AG09319 (cell line): ENCODE results near the gene ITPK1.

Source experiments
- DNase-seq: peaks from one replicate; pipeline ENCODE4 v3.0.0-alpha.2; 2010; ENCODE audit warnings: low read depth; ENCODE audit errors: extremely low read depth
- TF ChIP-seq, protein P1 (sequence below): IDR thresholded peaks from 2 replicates; pipeline ENCODE4 v1.5.1; 2011; ENCODE audit warnings: low read depth, mild to moderate bottlenecking, inconsistent platforms, low read length, moderate library complexity

The ITPK1 gene

DNA sequence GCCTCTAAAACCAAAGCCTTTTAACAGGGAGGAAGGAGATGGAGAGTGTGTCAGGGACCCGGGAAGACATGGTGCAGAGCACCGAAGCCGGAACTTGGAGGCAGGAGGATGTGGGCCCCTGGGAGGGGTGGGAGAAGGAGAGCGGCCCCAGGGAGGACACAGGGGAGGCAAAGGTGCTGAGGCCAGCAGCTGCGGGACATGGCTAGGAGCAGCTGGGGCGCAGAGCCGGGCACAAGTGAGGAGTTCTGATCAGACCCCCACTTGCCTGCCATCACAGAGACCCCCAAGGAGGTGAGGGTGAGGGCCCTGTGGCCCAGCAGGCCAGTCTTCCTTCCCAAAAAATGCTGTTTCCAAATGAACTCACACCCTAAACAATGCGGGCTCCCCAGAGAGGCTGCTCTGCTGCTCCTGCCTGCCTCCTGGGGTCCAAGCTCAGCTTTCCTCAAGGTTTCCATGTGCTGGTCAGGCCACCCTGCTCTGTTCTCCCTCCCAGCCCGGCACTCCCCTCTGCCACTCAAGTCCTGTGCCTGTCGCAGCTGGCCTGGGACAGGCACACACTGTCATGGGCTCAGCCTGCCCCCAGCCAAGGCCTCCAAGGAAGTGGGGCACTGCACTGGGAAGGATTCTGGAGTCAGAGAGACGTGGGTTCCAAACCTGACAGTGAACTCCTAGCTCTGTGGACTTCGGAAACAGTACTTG lies 168.7 kb downstream of the ITPK1 start:
- TF ChIP-seq, protein P1, sequence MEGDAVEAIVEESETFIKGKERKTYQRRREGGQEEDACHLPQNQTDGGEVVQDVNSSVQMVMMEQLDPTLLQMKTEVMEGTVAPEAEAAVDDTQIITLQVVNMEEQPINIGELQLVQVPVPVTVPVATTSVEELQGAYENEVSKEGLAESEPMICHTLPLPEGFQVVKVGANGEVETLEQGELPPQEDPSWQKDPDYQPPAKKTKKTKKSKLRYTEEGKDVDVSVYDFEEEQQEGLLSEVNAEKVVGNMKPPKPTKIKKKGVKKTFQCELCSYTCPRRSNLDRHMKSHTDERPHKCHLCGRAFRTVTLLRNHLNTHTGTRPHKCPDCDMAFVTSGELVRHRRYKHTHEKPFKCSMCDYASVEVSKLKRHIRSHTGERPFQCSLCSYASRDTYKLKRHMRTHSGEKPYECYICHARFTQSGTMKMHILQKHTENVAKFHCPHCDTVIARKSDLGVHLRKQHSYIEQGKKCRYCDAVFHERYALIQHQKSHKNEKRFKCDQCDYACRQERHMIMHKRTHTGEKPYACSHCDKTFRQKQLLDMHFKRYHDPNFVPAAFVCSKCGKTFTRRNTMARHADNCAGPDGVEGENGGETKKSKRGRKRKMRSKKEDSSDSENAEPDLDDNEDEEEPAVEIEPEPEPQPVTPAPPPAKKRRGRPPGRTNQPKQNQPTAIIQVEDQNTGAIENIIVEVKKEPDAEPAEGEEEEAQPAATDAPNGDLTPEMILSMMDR, result no peak

DNA sequence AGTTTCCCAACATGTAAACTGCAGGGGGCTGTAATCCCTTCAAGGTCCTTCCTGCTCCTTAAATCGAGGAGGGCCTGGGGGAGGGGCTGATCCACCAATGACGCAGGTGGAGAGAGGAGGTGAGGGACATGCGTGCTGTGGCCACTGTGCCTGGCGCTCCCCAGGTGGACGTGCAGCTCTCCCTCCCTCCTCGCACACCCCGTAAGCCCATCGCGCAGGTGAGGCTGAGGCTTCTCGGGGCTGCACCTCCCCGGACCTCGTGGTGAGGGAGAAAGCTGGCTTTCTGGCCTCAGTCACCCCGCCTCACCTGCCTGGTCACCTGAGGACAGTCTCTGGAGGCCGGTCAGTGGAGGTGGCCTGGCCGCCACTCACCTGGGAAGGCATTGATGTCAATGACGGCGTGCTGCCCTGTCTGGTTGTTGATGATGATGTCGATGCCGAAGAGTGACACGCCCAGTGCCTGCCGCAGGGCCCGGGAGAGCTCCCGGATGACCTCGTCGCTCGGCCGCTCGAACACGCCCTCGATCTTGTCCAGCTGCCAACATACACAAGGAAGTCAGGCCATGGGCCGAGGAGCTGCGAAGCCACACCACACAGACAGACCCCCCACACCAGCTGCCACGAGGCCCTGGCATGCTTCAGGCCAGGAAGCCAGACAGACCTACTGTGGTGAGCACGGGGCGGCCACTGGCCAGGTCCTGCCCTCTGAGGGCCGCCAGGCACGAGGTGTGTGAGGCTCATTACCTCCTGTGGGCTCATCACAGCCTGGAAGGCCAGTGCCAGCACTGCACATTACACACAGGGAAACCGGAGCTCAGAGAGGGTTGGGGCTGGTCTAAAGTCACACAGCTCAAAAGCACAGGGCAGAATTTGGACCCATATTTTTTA lies 169.5 kb downstream of the ITPK1 start:
- peak; percentile 5 for DNase-seq
- TF ChIP-seq, protein P1, result no peak

More for the DNA sequence above, 168.7 kb downstream of the ITPK1 start:
- no peak for DNase-seq

DNA sequence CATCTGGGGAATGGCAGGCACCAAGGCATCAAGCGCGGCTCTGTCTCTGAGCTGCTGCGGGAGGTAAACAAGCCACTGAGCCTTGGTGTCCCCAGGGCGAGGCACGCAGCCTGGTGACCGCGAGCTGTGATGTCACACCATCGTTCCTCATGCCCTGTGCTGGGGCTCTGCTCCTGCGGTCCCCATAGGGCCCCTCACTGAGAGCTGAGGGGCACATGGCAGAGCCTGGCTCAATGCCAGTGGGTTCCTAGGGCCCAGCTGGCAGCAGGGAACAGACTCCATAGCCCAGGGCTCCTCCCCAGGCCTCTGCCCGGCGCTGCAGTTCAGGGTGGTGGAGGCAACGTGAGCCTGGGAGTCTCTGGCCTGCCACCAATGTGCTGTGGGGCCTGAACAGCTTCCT lies 170.2 kb downstream of the ITPK1 start:
- TF ChIP-seq, protein P1, result no peak
- no peak for DNase-seq

DNA sequence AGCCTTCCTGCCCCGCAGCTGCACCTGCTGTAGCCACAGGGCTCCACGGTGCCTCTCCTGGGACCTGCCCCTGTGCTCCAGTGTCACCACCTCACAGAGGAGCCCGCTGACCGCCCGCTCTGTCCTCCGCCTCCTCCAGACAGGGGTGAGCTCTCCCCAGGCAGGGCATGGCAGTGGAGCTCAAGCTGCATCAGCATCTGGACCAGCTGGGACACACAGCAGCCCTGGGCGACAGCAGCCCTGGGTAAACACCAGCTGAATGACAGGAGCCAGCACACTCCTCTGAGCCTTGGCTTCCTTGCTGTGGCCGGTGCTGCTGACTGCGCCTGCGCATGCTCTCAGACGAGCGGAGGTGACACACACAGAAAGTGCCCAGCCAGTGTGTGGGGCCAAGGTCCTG lies 170.7 kb downstream of the ITPK1 start:
- no peak for DNase-seq
- TF ChIP-seq, protein P1, result no peak

DNA sequence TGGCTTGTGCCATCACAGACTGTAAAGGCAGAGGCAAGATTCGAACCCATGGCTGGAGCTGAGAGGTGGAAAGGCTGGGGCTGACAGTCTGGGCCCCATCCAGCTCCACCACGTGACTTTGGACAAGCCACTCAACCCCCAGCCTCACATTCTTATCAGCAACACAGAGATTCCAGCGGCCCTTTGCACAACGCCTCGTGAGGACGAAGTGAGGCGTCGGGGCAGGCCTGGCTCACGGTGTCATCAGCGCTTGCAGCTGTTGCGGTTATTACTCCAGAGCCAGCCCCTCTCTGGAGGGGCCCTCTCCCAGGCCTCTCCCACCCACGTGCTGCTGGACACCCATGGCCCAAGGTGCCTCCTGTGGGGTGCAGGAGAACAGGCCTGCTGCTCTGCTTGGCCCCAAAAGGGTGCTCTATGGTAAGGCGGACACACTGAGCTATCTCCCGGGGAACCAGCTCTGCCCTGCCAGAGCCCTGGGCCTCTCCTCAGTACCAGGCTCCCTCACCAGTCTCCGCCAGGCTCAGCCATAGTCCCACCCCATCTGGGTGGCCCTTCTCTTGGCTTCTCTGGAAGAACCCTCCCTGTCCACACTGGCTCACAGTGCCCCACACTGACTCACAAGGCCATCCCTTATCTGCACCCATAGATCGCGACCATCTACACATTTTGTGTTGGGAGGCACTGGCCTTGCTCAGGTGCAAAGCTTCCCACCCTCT lies 171.7 kb downstream of the ITPK1 start:
- TF ChIP-seq, protein P1, result no peak
- DNase-seq, result no peak

DNA sequence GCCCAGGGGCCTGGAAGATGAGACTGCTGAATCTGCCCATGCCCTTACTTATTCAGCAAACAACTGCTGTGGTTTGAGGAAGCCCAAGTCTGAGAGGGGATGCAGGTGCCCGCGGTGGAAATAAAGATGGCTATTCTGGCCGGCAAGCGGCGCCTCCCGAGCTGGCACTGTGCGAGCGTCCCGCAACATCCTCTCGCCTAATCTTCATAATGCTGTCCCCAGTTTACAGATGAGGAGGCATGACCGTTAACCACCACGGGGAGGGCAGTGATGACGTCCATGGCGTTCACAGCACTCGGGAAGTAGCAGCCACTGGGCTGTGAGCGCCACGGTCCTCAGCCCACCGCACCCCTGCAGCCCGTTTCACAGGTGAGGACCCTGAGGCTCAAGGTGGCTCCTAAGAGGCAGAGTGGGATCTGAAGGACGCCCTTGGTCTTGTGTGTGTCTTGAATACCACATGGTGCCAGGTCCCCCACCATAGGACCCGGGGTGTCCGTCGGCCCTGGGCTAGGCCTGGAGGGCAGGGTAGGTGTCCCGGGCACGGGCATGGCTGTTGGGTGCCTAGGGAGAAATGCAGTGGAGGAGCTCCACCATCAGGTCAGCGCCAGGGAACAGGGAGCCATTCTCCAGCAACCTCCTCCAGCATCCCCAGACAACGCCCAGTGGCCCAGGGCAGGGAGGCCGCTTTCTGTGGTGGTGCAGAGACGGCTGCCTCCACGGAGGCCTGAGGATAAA lies 172.6 kb downstream of the ITPK1 start:
- DNase-seq, result no peak
- TF ChIP-seq, protein P1, result no peak
